Loucy (cell line): ENCODE results near the gene L3MBTL4.

Experiments
- CTCF ChIP-seq: fragments of 200-600 bp; sonication (generic); conservative IDR thresholded peaks from 2 replicates; pipeline ENCODE4 v1.5.1; 2014; ENCODE audit warnings: mild to moderate bottlenecking, antibody characterized with exemption, low read length
- EZH2phosphoT487 ChIP-seq: fragments of 200-600 bp; IDR thresholded peaks from 2 replicates; pipeline ENCODE4 v1.6.1; 2018; ENCODE audit warnings: antibody characterized with exemption, mild to moderate bottlenecking, moderate library complexity, borderline replicate concordance

DNA sequence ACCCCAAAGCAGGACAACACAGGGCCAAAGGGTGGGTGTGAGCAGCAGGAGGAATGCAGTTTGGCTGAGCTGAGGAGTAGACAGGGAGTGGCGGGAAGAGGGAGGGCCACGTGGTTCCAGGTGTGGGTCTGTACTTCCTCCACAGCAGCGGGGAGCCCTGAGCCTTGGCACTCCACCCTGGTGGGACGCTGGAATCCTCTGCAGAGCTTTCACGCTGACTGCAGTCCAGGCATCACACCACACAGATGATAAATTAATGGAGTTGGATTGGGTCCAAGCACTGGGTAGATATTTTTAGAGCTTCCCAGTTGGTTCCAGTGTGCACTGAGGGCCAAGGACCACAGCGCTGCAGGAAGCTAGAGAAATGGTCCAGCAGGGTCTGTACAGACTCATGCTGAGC, 452.3 kb downstream of the L3MBTL4 start:
- no peak for TF ChIP-seq CTCF
- no peak for TF ChIP-seq EZH2phosphoT487
